Keratinocyte (primary cell): ENCODE results near the gene MLLT3. TPM values are rescaled to one million over a fixed set of nuclear protein-coding genes. Genes with fewer than 3 reads are reported as not detected.

ENCODE experiments used
- DNase-seq: peaks from one replicate; pipeline ENCODE4 v3.0.0-alpha.2; 2011; ENCODE audit warnings: low read depth, missing footprints, low spot score
- FAIRE-seq: peaks from 2 replicates; lab custom pipeline; 2011; peaks lifted over from hg19 to GRCh38; lab: Jason Lieb, UNC
- H2AFZ ChIP-seq: 2 replicates; pipeline ENCODE4 v1.6.0; 2012; ENCODE audit warnings: low read length, control low read depth, inconsistent platforms; ENCODE audit not compliant: control insufficient read depth
- H3K27ac ChIP-seq: 2 replicates; pipeline ENCODE4 v1.5.1; 2011; ENCODE audit warnings: low read length; ENCODE audit not compliant: control insufficient read depth, insufficient read depth
- H3K27me3 ChIP-seq: 3 replicates; pipeline ENCODE4 v1.6.0; 2011; ENCODE audit warnings: low read length; ENCODE audit not compliant: control insufficient read depth, insufficient read depth; ENCODE audit errors: extremely low read depth
- H3K36me3 ChIP-seq, 2 experiments: 2 replicates in 1 of 2; 3 replicates in 1 of 2; pipeline ENCODE4 v1.5.1; 2011; ENCODE audit warnings: low read length in 2 of 2, mild to moderate bottlenecking in 1 of 2; ENCODE audit not compliant: control insufficient read depth in 2 of 2, insufficient read depth in 2 of 2; ENCODE audit errors: extremely low read depth in 1 of 2
- H3K4me1 ChIP-seq: 3 replicates; pipeline ENCODE4 v1.5.1; 2011; ENCODE audit warnings: low read length; ENCODE audit not compliant: control insufficient read depth, insufficient read depth; ENCODE audit errors: extremely low read depth
- H3K4me2 ChIP-seq: 3 replicates; pipeline ENCODE4 v1.6.0; 2011; ENCODE audit warnings: low read depth, low read length; ENCODE audit not compliant: control insufficient read depth, insufficient read depth; ENCODE audit errors: extremely low read depth
- H3K4me3 ChIP-seq, 3 experiments: fragments of 200-600 bp in 1 of 3; sonication (generic) in 1 of 3; 2 replicates in 2 of 3; 3 replicates in 1 of 3; pipeline ENCODE4 v1.5.1; 2011 to 2016; ENCODE audit warnings: low read length in 3 of 3, mild to moderate bottlenecking in 3 of 3, control low read depth in 2 of 3, inconsistent platforms in 1 of 3, low read depth in 1 of 3, mixed read lengths in 1 of 3, mixed run types in 1 of 3, moderate library complexity in 1 of 3; ENCODE audit not compliant: control insufficient read depth in 2 of 3, insufficient read depth in 2 of 3; ENCODE audit errors: extremely low read depth in 1 of 3
- H3K79me2 ChIP-seq: 2 replicates; pipeline ENCODE4 v1.6.0; 2012; ENCODE audit warnings: low read length; ENCODE audit not compliant: control insufficient read depth, insufficient read depth
- H3K9ac ChIP-seq: 3 replicates; pipeline ENCODE4 v1.6.0; 2011; ENCODE audit warnings: low read length; ENCODE audit not compliant: control insufficient read depth, insufficient read depth; ENCODE audit errors: extremely low read depth
- H3K9me1 ChIP-seq: 3 replicates; pipeline ENCODE4 v1.6.0; 2011; ENCODE audit warnings: low read length; ENCODE audit not compliant: control insufficient read depth, insufficient read depth; ENCODE audit errors: extremely low read depth
- H3K9me3 ChIP-seq: 2 replicates; pipeline ENCODE4 v1.5.1; 2012; ENCODE audit warnings: low read depth, low read length; ENCODE audit not compliant: control insufficient read depth
- H4K20me1 ChIP-seq: 3 replicates; pipeline ENCODE4 v1.6.0; 2011; ENCODE audit warnings: low read length; ENCODE audit not compliant: control insufficient read depth, insufficient read depth; ENCODE audit errors: extremely low read depth
- CTCF ChIP-seq, 3 experiments: IDR thresholded peaks in 1 of 3; conservative IDR thresholded peaks in 1 of 3; optimal IDR thresholded peaks in 1 of 3; 2 replicates in 2 of 3; 3 replicates in 1 of 3; pipeline versions ENCODE3 to v1.5.1; 2011; ENCODE audit warnings: low read length in 3 of 3, mild to moderate bottlenecking in 3 of 3, moderate library complexity in 2 of 3, control low read depth in 1 of 3, inconsistent platforms in 1 of 3; ENCODE audit not compliant: insufficient read depth in 2 of 3; ENCODE audit errors: extremely low read depth in 1 of 3
- EZH2 ChIP-seq: IDR thresholded peaks from one replicate; pipeline ENCODE4 v1.6.1; 2012; ENCODE audit warnings: inconsistent platforms, mild to moderate bottlenecking, low read length, moderate library complexity
- dilution Hi-C: fragments of 300-500 bp; cut with MboI; formaldehyde crosslinking; loops from one replicate; pipeline ENCODE4 v1.7.0; 2020; ENCODE audit warnings: low sequenced_read_pairs; ENCODE audit not compliant: extremely low pct_ligation_motif_present
- polyA plus RNA-seq, 5 experiments: library from polyadenylated mRNA; depleted of rRNA in 3 of 5; stranded (reverse) in 3 of 5; stranded (forward) in 1 of 5; unstranded in 1 of 5; fragments of >200 nt; gene quantifications; 1 replicate in 1 of 5; 2 replicates in 3 of 5; 3 replicates in 1 of 5; pipeline versions ENCODE4 v1.2.1 to v1.2.3, GENCODE V29; 2011 to 2012; ENCODE audit warnings: missing spikeins in 2 of 5, low read depth in 1 of 5, low replicate concordance in 1 of 5

MLLT3 gene
- polyA plus RNA-seq, 1 donor (not counting 4 experiments of a cell fraction or from before 2014, with no cell fraction given) = 17.0 TPM

GRCh38 chr9:20464242-20464641 lies 158.1 kb downstream of the MLLT3 start:
- Histone ChIP-seq H4K20me1 (no peaks in the 10 kb centered on the region), H3K36me3 (no peaks in the 10 kb centered on the region), H3K4me3 (no peak overlapping the region), H3K4me1 (no peaks in the 10 kb centered on the region), H3K9me3 (no peaks in the 10 kb centered on the region), H3K27me3 (no peaks in the 10 kb centered on the region), H3K27ac (no peak overlapping the region), H3K79me2 (no peaks in the 10 kb centered on the region), H3K9ac (no peak overlapping the region), H3K4me2 (no peak overlapping the region), H2AFZ (no peak overlapping the region), H3K9me1 (no peaks in the 10 kb centered on the region)
- no peak for FAIRE-seq
- TF ChIP-seq CTCF (optimal IDR thresholded peaks at IDR 0.05 in 1 of 3, IDR thresholded peaks at IDR 0.05 in 1 of 3, conservative IDR thresholded peaks at IDR 0.05 in 1 of 3; ENCODE audit: extremely low read depth in 1 of 3, insufficient read depth in 2 of 3, low read length in 3 of 3) = no peak
- TF ChIP-seq EZH2 = no peak
- dilution Hi-C loops = no loop called here
- no peak for DNase-seq

- dilution Hi-C loops = no loop called here
Observed at GRCh38 chr9:20463823-20464222, 158.5 kb downstream of the MLLT3 start.

More at GRCh38 chr9:20463823-20464222, 158.5 kb downstream of the MLLT3 start:
- Histone ChIP-seq H4K20me1 (no peaks in the 10 kb centered on the region), H3K27ac (no peak overlapping the region), H3K4me2 (no peak overlapping the region), H3K79me2 (no peaks in the 10 kb centered on the region), H3K9me1 (no peaks in the 10 kb centered on the region), H3K27me3 (no peaks in the 10 kb centered on the region), H3K36me3 (no peaks in the 10 kb centered on the region), H3K4me1 (no peaks in the 10 kb centered on the region), H3K4me3 (no peak overlapping the region), H2AFZ (no peak overlapping the region), H3K9me3 (no peaks in the 10 kb centered on the region), H3K9ac (no peak overlapping the region)
- TF ChIP-seq CTCF (optimal IDR thresholded peaks at IDR 0.05 in 1 of 3, IDR thresholded peaks at IDR 0.05 in 1 of 3, conservative IDR thresholded peaks at IDR 0.05 in 1 of 3; ENCODE audit: extremely low read depth in 1 of 3, insufficient read depth in 2 of 3, low read length in 3 of 3) (no peak), EZH2 (no peak)
- no peak for FAIRE-seq
- DNase-seq = no peak
